NCI-H748 (cell line): ENCODE data around the gene CERS6.
"Not testable (repeated sequence)": the region's sequence is repeated elsewhere in the genome, so short reads cannot be mapped to it uniquely, and the experiment has no call there.

ENCODE experiments used
- DNase-seq: peaks from one replicate; lab custom pipeline; 2025; ENCODE audit not compliant: unreplicated experiment; lab: John Stamatoyannopoulos, UW

The CERS6 gene

DNA sequence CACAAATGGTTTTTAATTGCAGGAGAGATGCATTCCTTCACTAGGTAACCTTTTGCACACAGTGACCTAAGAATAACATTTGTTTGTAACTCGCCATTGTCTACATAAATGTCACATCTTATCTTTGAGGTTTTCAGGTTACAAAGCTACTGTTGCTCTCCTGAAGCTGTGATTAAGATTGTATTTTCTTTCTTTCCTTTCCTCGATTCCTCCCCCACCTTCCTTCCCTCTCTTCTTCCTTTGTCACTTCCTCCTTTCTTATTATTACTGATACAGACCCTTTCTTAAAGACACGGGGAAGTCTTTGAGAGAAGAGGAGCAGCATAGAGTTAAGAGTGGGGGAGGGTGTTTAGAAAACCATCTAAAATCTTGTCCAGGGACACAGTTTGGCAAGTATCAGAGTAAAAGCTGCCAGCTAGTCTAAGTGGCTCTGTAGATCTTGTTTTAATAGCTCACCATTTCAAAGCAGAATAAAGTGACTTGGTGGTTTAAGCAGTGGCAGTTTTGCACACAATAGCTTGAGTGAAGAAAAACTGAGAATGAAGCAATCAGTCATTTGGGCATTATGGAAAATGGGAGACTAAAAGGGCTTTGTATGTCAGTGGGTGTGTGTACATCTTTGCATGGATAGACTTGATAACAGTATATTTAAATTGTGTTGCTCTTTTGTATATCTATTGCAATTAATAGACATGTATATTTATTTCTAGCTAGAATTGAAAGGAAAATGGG, 10.9 kb downstream of the CERS6 start:
- no peak for DNase-seq

DNA sequence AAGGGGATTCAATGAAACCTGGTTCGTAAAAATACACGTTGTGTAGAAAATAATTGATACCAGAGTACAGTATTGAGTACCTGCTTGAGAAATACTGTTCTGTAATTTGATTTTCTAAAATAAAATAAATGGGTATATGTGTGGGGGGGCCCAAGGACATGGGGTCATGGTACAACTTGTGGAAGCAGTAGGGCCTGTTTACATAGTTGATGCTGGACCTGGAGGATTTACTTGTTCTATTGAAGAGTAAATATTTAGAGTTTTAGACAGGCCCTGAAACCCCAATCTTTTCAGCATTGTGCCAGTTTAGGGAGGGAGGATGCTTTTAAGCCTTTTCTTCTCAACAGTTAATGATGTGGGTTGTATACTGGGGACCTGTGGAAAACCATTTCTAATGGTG, 11.7 kb downstream of the CERS6 start:
- no peak for DNase-seq

DNA sequence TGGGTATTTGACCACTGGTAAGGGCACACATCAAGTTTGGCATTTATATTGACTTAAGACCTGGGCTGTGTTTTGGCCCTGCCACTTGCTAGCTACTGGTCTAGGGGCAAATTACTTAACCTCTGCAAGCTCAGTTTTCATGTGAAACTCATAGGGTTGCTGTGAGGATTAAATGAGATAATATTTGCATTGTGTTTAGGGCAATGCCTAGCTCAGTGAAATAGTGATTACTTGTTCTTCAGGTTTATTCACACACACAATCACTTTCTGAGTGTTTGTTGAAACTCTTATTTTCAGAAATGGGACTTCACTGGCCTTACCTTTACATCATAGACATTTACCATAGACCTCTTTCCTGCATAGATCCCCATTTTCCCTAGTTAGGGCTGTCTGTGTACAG, 12.3 kb downstream of the CERS6 start:
- DNase-seq, result no peak

DNA sequence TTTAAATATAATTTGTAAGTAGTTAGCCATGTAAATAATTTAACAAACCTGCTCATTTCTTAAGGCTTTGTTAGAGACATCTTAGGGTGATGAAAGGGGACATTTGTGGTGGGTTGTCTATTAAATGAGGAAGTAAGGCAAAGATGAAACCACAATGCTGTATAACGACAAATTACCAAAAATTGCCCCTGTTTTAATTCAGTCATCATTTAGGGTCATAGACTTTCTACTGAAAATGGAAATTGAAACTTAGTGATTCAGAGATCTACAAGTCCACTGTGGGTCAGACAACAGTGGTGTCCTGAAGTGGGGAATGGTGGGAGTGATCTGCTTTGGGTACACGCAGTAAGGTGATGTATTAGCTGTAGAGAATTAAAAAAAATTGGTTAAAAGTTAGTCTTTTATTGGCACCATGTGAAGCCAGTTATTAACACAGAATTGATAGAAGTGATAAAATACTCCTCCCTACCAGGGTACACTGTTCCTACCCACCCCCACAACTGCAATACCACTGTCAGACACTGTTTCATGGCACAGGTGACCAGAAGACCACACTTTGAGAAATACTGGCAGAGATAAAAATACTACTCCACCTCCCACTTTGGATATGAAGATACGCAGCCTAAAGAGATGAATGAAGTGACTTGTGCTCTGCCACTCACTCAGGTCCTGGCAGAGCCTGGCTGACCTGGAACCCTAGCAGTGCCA, 13.4 kb downstream of the CERS6 start:
- DNase-seq, result no peak

DNA sequence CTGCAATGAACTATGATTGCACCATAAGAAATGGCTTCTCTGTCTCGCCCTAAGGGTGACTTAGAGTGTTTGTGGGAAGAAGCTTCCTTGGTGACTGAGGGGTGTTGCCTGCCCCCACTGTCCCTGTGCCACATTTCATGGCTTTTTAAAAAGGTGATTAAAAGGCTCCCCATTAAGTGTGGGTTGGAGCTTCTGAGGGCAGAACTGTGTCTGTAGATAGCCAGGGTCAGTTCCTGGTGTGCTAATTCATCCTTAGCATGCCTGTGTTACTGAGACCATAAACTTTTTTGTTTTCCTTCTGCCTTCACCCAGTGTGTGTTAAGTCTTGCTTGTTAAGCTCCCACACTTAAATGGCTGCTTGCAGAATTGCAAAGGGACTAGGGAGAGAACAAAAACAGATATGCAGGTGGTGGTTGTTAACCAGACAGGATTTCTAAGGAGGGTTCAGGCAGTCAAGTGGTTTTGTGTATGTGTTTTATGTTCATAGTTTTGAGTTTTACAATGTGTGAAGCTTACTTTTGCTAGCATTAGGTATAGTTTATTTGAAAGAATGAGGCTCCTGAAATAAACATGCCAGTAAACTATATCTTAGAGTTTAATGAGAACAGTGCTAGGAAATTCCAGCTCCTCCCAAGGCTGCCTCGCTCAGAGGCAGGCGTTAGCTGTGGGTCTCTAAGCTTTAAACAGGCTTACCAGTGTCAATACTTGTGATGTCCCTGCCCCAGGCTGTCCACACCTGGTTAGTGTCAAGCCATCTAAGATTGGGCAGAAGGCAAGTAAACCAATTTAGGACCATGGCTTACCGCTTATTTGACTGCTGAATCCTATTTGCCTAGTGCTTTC, 14.5 kb downstream of the CERS6 start:
- DNase-seq, result no peak

DNA sequence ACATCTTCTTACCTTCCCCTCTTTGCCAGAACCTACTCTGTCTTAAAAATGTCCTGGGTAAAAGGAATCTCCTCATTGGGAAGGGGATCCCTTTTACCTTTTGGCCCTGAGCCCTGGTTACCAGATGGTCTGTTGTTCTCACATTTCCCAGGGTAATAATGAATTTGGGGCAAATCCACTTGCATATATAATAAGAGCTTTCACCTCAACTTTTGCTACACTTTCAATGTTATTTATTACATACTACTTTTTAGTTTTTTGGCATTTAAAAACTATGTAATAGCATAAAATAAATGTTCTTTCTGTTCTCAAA, 15.0 kb downstream of the CERS6 start:
- DNase-seq, result no peak

DNA sequence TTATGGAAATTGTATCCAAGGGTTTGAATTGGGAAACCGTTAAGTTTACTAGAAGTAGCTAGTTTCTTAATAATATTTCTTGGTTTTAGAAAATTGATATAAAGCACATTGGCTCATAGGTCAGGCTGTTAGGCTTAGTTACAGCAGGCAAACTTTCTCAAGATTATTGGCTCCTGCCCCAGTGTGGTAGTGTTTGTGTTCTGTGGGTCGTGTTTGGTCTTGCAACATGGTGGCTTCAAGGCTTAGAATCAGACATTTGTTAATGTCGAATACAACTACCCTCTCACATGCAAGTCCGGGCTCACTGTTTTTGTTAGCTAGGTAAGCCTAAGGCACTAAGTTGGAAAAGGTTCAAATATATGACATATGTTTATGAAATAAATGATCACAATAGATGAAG, 19.6 kb downstream of the CERS6 start:
- no peak for DNase-seq

DNA sequence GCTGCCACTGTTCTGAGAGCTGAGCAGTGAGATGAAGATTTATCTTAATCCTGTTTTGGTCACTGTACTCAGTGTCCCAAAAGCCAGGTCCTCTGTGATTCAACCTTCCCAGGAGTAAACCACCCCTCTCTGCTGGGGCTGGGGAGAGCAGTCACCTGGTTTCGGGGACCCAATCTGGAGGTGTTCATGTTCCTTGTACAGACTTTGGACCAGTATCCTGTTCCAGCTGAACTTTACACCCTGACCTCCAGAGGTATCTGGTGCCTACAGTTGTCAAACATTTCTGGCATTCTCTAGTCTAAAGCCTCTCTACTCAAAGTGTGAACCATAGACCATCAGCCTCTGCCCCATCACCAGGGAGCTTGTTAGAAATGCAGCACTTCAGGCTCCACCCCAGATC, 22.1 kb downstream of the CERS6 start:
- DNase-seq, result no peak

DNA sequence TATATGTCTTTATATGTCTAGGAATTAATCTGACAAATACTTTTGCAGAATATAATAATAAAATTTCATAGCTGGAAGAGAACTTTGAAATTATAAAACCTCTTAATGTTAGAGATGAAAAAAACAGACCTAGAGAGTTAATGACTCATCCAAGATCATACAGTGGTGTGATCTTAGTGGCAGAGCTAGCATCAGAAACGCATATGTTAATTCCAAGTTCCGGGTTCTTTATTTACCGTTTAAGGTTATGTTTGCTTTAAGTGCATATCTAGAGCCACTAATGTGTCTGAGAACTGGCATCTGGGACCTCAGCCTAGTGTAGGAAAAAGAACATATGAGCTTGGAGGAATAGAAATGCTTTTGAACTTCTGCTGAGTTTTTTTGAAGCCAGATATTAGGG, 24.3 kb downstream of the CERS6 start:
- no peak for DNase-seq

DNA sequence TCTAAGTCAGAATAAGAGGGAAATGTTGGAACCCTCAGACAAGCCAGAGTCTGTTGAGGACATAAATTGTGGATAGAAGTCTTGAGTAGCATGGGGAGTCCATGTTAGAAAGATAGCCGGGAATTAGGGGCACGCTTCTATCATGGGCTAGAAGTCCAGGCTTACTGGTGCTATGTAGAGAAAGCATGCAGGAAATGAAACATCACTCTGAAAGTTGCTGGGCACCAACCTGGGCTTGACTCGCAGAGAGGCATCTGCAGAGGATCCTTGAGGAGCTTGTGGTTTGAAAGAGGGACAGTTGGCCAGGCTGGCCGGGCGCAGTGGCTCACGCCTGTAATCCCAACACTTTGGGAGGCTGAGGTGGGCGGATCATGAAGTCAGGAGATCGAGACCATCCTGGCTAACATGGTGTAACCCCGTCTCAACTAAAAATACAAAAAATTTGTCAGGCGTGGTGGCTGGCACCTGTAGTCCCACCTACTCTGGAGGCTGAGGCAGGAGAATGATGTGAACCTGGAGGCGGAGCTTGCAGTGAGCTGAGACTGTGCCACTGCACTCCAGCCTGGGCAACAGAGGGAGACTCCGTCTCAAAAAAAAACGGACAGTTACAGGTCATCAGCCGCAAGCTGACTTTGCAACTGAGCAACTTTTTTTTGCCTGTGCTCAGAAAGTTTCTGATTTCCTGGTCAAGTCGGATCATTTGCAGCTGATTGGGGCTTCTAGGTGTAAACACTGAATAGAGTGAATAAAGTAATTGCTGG, 24.9 kb downstream of the CERS6 start:
- no peak for DNase-seq

DNA sequence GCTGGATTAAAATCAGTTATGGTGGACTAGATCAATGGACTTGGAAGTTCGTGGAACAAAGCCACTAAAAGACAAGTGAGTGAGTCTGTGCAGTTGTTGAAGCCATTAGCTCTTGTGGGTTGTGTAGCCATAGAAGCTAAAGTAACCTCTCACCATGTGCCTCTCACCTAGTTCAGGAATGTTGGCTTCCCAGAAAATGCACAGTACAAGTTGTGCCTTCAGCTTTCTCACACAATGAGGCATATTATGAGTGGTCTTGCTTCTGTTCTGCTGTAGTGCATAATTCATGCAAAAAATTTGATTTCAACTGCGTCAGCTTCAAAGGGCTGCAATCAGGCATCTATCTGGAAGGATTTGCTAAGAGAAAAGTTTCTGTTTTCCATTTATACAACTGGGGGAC, 26.2 kb downstream of the CERS6 start:
- no peak for DNase-seq

DNA sequence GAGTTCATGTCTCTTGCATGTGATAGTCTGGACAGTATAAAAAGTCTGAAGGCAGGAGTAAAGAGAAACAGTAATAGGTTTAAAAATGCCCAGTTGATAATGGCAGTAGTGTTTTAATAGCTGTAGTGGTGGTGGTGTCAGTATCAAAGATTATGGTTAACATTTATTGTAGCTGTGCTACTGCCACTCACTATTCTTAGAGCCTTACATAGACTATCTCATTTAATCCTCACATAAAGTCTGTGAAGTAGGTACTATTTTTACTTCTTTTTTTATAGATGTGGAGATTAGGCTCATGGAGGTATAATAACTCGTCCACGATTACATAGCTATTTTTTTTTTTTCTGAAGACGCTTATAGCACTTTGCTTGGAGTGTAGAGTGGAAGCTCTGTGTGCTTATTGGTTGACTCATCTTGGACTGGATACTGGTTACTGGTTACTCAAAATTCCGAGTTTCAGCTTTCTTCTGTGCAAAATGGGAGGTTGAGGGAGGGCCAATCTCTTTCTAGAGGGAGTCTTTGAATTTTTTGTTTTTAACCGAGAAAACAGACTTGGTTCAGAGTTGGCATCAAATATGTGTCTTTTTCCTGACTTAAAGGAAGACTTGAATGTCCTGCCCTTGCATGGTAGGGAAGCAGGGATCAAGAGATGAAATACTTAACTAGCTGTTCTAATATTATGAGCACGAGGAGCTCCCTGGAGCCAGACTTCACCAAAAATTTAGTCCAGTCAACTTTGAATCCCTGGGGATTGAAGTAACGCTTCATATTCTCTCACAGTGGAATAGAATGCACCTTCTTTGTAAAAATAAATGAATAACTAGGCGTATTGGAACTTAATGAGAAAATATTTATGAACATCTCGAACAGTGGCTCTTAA, 27.1 kb downstream of the CERS6 start:
- DNase-seq, result no peak

DNA sequence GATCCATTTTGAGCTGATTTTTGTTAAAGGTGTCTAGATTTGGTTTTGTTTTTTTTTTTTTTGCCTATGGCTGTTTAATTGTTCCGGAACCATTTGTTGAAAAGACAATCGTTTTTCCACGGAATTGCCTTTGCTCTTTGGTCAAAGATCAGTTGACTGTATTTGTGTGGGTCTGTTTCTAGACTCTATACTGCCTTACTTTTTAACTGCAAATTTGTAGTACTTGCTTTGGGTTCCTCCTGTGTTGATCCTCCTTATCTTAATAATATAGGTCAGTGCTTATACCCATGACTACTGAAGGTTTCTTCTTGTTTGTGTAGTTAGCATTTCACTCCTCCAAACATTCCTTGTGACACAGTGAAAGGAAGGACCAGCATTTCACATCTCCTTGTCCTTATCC, 30.4 kb downstream of the CERS6 start:
- no peak for DNase-seq

DNA sequence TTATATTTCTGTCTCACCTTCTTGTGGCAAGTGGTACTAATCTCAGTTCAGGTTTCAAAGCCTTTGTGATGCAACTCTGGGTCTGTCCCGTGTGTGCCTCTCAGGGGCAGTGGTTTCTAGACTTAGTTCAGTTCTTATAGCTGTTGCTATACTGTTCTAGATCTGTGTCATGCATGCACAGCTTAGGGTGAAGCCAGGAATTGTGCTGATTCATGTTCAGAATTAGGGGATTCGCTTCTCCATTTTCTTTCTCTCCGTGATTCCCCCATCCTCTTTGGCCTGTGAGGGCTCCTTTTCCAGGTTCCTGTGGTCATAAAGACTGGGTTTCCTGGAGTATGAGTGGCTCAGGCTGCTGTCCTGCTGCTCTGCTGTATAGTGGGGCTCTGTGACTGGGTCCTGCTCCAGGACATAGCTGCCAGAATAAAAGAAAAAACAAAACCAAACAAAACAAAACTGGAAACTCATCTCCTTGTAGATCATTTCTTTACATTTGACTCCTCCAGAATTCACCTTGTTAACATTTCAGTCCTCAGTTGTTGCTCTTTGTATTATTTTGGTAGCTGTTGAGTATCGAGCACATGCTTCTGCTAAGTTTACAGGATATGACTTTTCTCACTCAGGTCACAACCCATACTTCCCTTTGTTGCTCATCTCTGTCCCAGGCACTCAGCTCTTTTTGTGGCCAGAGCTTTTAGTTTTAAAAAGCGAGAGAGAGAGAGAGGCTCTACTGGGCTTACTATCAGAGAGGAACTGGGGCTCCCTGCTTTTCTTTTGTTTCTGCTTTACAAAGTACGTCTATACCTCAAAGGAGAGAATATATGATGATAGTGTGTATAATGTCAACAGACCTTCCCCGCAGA, 34.2 kb downstream of the CERS6 start:
- no peak for DNase-seq

DNA sequence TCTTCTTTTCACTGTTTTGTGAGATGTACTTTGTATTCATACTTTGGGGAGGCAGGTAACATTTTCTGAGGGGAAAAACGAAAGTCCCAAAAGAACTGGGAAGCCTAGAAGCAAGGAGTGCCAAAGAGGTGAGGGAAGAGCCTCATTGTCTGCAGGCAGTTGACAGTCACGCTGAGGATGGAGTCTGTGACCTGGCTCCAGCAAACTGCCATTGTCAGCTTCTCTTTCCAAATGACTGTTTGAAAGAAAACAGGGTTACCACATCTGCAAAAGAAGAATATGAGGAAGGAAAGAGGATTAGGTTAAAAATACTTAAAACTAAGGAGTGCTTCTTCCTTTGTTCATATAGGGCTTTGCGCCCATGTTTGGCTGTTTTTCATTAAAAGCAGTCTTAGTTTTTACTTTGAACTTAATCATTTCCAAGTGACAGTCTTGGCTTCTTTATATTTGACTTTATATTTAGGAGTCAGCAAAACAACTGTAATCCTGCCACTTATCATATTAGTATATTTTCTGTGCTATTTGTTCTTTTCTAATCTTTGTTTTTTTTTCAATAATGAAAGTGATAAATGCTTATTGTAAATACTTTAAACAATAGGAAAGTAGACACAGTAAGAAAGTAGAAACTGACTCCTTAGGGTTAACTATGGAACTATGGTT, 35.0 kb downstream of the CERS6 start:
- DNase-seq, result no peak

DNA sequence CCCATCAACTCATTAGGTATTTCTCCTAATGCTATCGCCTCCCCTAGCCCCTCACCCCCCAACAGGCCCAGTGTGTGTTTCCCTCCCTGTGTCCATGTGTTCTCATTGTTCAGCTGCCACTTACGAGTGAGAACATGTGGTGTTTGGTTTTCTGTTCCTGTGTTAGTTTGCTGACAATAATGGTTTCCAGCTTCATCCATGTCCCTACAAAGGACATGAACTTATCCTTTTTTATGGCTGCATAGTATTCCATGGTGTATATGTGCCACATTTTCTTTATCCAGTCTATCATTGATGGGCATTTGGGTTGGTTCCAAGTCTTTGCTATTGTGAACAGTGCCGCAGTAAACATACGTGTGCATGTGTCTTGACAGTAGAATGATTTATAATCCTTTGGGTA, 35.7 kb downstream of the CERS6 start:
- DNase-seq, result not testable (repeated sequence)

DNA sequence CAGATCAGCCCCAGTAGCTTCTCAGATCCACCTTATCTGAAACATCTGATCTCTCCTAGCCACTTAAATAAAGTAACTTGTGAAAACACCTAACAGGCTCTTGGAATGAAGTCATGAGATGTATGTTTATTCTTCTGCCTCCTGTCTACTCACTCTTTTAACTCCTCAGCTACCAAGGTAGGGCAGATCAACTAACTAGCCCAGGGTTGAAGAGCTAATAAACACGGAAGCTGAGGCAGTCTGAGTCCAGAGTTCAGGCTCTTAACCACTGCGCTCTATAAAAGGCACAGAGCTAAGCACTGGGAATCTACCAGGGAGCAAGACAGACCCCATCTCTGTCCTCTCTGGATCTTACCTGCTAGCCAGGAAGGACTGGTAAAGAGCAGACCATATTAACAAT, 37.1 kb downstream of the CERS6 start:
- DNase-seq, result not testable (repeated sequence)

DNA sequence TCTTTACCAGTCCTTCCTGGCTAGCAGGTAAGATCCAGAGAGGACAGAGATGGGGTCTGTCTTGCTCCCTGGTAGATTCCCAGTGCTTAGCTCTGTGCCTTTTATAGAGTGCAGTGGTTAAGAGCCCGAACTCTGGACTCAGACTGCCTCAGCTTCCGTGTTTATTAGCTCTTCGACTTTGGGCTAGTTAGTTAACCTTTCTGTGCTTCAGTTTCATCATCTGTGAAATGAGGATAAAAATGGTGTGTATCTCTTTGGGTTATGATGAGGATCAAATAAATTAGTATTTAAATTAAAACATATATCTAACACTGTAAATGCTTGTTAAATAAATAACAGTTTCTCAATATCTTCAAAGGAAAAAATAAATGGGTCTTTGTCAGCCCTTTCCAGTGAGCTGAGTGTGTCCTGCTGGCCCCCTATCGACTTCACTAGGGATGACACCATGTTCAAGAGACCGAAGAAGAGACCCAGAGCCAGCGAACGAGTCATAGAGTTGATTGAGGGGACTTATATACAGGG, 38.2 kb downstream of the CERS6 start:
- no peak for DNase-seq

DNA sequence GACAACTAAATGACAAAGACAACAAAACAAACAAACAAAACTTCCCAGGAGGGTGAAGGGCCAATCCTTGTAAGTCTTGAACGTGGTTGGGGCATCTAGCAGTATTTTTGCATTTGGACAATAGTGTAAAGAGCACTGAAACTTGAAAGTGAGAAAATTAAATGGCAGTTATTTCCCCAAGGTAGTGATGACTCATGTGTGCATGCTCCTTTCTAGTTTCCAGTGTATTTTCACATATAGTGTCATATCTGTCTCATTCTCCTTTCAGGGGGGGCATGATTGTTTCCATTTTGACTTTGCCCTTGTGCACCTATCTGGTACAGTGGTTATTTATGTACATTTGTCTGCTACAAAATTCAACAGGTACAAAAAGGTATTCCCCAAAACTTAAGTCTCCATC, 39.5 kb downstream of the CERS6 start:
- no peak for DNase-seq
